COLO668 (cell line): ENCODE measurements around the gene ZNFX1.
"Not testable (repeated sequence)": the region's sequence is repeated elsewhere in the genome, so short reads cannot be mapped to it uniquely, and the experiment has no call there.

Experiments used
- DNase-seq: peaks from one replicate; lab custom pipeline; 2025; ENCODE audit not compliant: unreplicated experiment; lab: John Stamatoyannopoulos, UW

ZNFX1 gene

GRCh38 chr20:49216991-49217578 is 60.8 kb downstream of the ZNFX1 start:
- peak; percentile 94 for DNase-seq

- DNase-seq, result no peak
Observed at GRCh38 chr20:49215232-49215631, 62.6 kb downstream of the ZNFX1 start.

GRCh38 chr20:49214571-49214970 is 63.3 kb downstream of the ZNFX1 start:
- DNase-seq, result no peak

- DNase-seq, result no peak
Observed at GRCh38 chr20:49210757-49211110, 67.1 kb downstream of the ZNFX1 start.

- no peak for DNase-seq
Observed at GRCh38 chr20:49210101-49210756, 67.6 kb downstream of the ZNFX1 start.

GRCh38 chr20:49207076-49207475 is 70.8 kb downstream of the ZNFX1 start:
- no peak for DNase-seq

GRCh38 chr20:49203746-49204145 is 74.1 kb downstream of the ZNFX1 start:
- no peak for DNase-seq

GRCh38 chr20:49203011-49203410 is 74.8 kb downstream of the ZNFX1 start:
- no peak for DNase-seq

GRCh38 chr20:49199729-49200293 is 78.0 kb downstream of the ZNFX1 start:
- DNase-seq, result no peak

- DNase-seq, result not testable (repeated sequence)
Observed at GRCh38 chr20:49192944-49193518, 84.8 kb downstream of the ZNFX1 start.
